Astrocyte (in vitro differentiated cells and primary cell): ENCODE data around the gene ING5.

Source experiments
- CTCF ChIP-seq: IDR thresholded peaks from 2 replicates; pipeline ENCODE4 v1.5.1; 2011; ENCODE audit warnings: low read depth, mild to moderate bottlenecking, inconsistent platforms, low read length, moderate library complexity; ENCODE audit not compliant: insufficient read depth
- EZH2 ChIP-seq: IDR thresholded peaks from 2 replicates; pipeline ENCODE4 v1.6.1; 2012; ENCODE audit warnings: mild to moderate bottlenecking, low read length, inconsistent platforms; ENCODE audit not compliant: insufficient read depth

GRCh38 chr2:241730671-241731293 lies 28.9 kb downstream of the ING5 start:
- TF ChIP-seq EZH2 = no peak
- TF ChIP-seq CTCF = no peak
